GM12878 (cell line): Measurements from ENCODE around the gene ANKHD1. TPM values are rescaled to one million over a fixed set of nuclear protein-coding genes. Genes with fewer than 3 reads are reported as not detected.

Source experiments
- ATAC-seq: fragments of 200-7000 bp; cut with Tn5 transposase; 3 replicates; pipeline ENCODE4 v1.9.1; 2020; ENCODE audit warnings: mild to moderate bottlenecking, moderate library complexity
- BruUV-seq: library from RNA; stranded (reverse); fragments of 400-500 nt; replicated peaks from 2 replicates; lab custom pipeline; 2021; lab: Mats Ljungman, UMichigan
- CTCF ChIA-PET: fragments of 300-600 bp; sonication (Branson Sonifier 250); formaldehyde crosslinking; extraction: SDS; loops from one replicate; lab custom pipeline; 2021; ENCODE audit warnings: inconsistent platforms; lab: Yijun Ruan, JAX
- POLR2A ChIA-PET: fragments of 350-600 bp; formaldehyde crosslinking; extraction: SDS; loops from one replicate; lab custom pipeline; 2021; ENCODE audit warnings: inconsistent platforms; lab: Charles Lee
- RAD21 ChIA-PET: fragments of 300-600 bp; sonication (Branson Sonifier 250); formaldehyde crosslinking; loops from one replicate; lab custom pipeline; 2023; ENCODE audit warnings: antibody characterized with exemption; ENCODE audit not compliant: unreplicated experiment; lab: Charles Lee
- SMC1A ChIA-PET: fragments of 300-600 bp; sonication (Branson Sonifier 250); formaldehyde crosslinking; loops from one replicate; lab custom pipeline; 2023; ENCODE audit not compliant: unreplicated experiment, uncharacterized antibody; lab: Charles Lee
- DNase-seq: peaks from one replicate; pipeline ENCODE4 v3.0.0-alpha.2; 2011; ENCODE audit warnings: low read depth, low spot score
- FAIRE-seq: peaks from 3 replicates; lab custom pipeline; 2011; peaks lifted over from hg19 to GRCh38; lab: Jason Lieb, UNC
- H2AFZ ChIP-seq: 2 replicates; pipeline ENCODE4 v1.6.0; 2011; ENCODE audit warnings: low read depth, low read length, control low read depth; ENCODE audit not compliant: control insufficient read depth
- H3K27ac ChIP-seq: 2 replicates; pipeline ENCODE4 v1.5.1; 2011; ENCODE audit warnings: control low read depth; ENCODE audit not compliant: control insufficient read depth, insufficient read depth
- H3K27me3 ChIP-seq, 2 experiments: replicated peaks in 1 of 2; 2 replicates each; pipeline versions ENCODE4 v1.6.0 to v1.6.1; 2011; ENCODE audit warnings: low read length in 1 of 2; ENCODE audit not compliant: control insufficient read depth in 2 of 2, insufficient read depth in 2 of 2
- H3K36me3 ChIP-seq, 2 experiments: 2 replicates each; pipeline ENCODE4 v1.5.1; 2011; ENCODE audit warnings: low read length in 1 of 2; ENCODE audit not compliant: control insufficient read depth in 2 of 2, insufficient read depth in 2 of 2
- H3K4me1 ChIP-seq: 2 replicates; pipeline ENCODE4 v1.6.1; 2011; ENCODE audit warnings: mild to moderate bottlenecking, low read length, moderate library complexity, mixed read lengths; ENCODE audit not compliant: control insufficient read depth, insufficient read depth
- H3K4me2 ChIP-seq: 2 replicates; pipeline ENCODE4 v1.6.0; 2011; ENCODE audit warnings: control low read depth; ENCODE audit not compliant: control insufficient read depth, insufficient read depth
- H3K4me3 ChIP-seq: fragments of 200-600 bp; sonication (generic); 2 replicates; pipeline ENCODE4 v1.5.1; 2016
- H3K79me2 ChIP-seq: 2 replicates; pipeline ENCODE4 v1.6.0; 2011; ENCODE audit warnings: low read length; ENCODE audit not compliant: control insufficient read depth, insufficient read depth
- H3K9ac ChIP-seq: 2 replicates; pipeline ENCODE4 v1.8.0; 2011; ENCODE audit warnings: low read length, control low read depth, mixed read lengths; ENCODE audit not compliant: control insufficient read depth, insufficient read depth
- H3K9me3 ChIP-seq: replicated peaks from 3 replicates; pipeline ENCODE4 v1.5.1; 2011; ENCODE audit warnings: mild to moderate bottlenecking, low read length; ENCODE audit not compliant: control insufficient read depth, insufficient read depth
- H4K20me1 ChIP-seq: 2 replicates; pipeline ENCODE4 v1.6.0; 2011; ENCODE audit not compliant: control insufficient read depth, insufficient read depth
- CHD2 ChIP-seq: IDR thresholded peaks from 2 replicates; pipeline ENCODE4 v1.6.1; 2011; ENCODE audit warnings: low read depth, low read length, improper control_type of control experiment, borderline replicate concordance
- HCFC1 ChIP-seq: fragments of 150-350 bp; IDR thresholded peaks from 2 replicates; pipeline ENCODE4 v1.6.1; 2014; ENCODE audit warnings: low read length
- MXI1 ChIP-seq: fragments of 150-350 bp; IDR thresholded peaks from 2 replicates; pipeline ENCODE4 v1.6.1; 2011; ENCODE audit warnings: low read depth, mild to moderate bottlenecking, inconsistent platforms, low read length, improper control_type of control experiment
- SMAD5 ChIP-seq: IDR thresholded peaks from 2 replicates; pipeline ENCODE4 v1.6.1; 2016; ENCODE audit warnings: antibody characterized with exemption, low read depth
- SREBF1 ChIP-seq: IDR thresholded peaks from 2 replicates; pipeline ENCODE4 v1.6.1; 2012; ENCODE audit warnings: mild to moderate bottlenecking, low read length
- SUZ12 ChIP-seq: fragments of 200-600 bp; sonication (generic); IDR thresholded peaks from one replicate; pipeline ENCODE4 v1.6.1; 2018; ENCODE audit warnings: antibody characterized with exemption, mild to moderate bottlenecking; ENCODE audit not compliant: unreplicated experiment
- ZNF217 ChIP-seq: fragments of 450-650 bp; IDR thresholded peaks from 2 replicates; pipeline ENCODE4 v1.6.1; 2017; ENCODE audit warnings: antibody characterized with exemption, mild to moderate bottlenecking
- ZNF24 ChIP-seq: fragments of 450-650 bp; IDR thresholded peaks from 2 replicates; pipeline ENCODE4 v1.6.1; 2017; ENCODE audit warnings: antibody characterized with exemption, mild to moderate bottlenecking
- ZNF384 ChIP-seq: IDR thresholded peaks from 2 replicates; pipeline ENCODE4 v1.6.1; 2012; ENCODE audit warnings: low read depth, mild to moderate bottlenecking, low read length, improper control_type of control experiment, borderline replicate concordance
- WGBS: methylation state at CpG from one replicate; pipeline ENCODE4 v1.1.6; 2016; ENCODE audit warnings: low lambda C conversion rate; ENCODE audit not compliant: insufficient replicate concordance, insufficient coverage; ENCODE audit errors: missing lambda C conversion rate; 5-methylcytosine and 5-hydroxymethylcytosine counted together
- in situ Hi-C: fragments of 300-500 bp; cut with MboI; formaldehyde crosslinking; loops from 9 replicates; pipeline ENCODE4 v1.14.3; 2018; ENCODE audit warnings: mixed read lengths
- intact Hi-C: fragments of 100-400 bp; cut with micrococcal nuclease; formaldehyde crosslinking; loops from one replicate; pipeline ENCODE4 v1.14.2; 2022; ENCODE audit not compliant: unreplicated experiment
- polyA plus RNA-seq, 11 experiments: library from polyadenylated mRNA; depleted of rRNA in 4 of 11; unstranded in 6 of 11; stranded (reverse) in 5 of 11; fragments of >200 nt; fragmentation: Nextera tagmentation in 4 of 11; fragmentation: Illumina TruSeq in 1 of 11; extraction: Ambion mirVana in 4 of 11; extraction: Trizol in 1 of 11; gene quantifications; 1 replicate in 1 of 11; 2 replicates in 10 of 11; pipeline versions ENCODE4 v1.2.1 to v1.2.3, GENCODE V29; 2011 to 2016; ENCODE audit warnings: inconsistent platforms in 2 of 11, missing spikeins in 2 of 11, low read depth in 1 of 11
- total RNA-seq, 4 experiments: library from RNA; depleted of rRNA in 3 of 4; stranded (reverse); fragments of >200 nt in 3 of 4; fragmentation: Illumina TruSeq in 1 of 4; extraction: Trizol in 1 of 4; gene quantifications; 2 replicates each; pipeline versions ENCODE4 v1.2.1 to v1.2.3, GENCODE V29; 2013 to 2021
- TF ChIP-seq, protein P1 (sequence below): fragments of 450-650 bp; IDR thresholded peaks from 2 replicates; pipeline ENCODE4 v1.6.1; 2017; ENCODE audit warnings: antibody characterized with exemption, mild to moderate bottlenecking, moderate library complexity
- TF ChIP-seq, protein P2 (sequence below): IDR thresholded peaks from 2 replicates; pipeline ENCODE4 v1.6.1; 2011; ENCODE audit warnings: low read depth, low read length, improper control_type of control experiment, borderline replicate concordance

ANKHD1 gene
- total and polyA plus RNA-seq, 10 of the 15 experiments (the other 5 are each of a cell fraction or from before 2014, with no cell fraction given) = 31.6 to 96.8 (median 74.3) TPM

DNA sequence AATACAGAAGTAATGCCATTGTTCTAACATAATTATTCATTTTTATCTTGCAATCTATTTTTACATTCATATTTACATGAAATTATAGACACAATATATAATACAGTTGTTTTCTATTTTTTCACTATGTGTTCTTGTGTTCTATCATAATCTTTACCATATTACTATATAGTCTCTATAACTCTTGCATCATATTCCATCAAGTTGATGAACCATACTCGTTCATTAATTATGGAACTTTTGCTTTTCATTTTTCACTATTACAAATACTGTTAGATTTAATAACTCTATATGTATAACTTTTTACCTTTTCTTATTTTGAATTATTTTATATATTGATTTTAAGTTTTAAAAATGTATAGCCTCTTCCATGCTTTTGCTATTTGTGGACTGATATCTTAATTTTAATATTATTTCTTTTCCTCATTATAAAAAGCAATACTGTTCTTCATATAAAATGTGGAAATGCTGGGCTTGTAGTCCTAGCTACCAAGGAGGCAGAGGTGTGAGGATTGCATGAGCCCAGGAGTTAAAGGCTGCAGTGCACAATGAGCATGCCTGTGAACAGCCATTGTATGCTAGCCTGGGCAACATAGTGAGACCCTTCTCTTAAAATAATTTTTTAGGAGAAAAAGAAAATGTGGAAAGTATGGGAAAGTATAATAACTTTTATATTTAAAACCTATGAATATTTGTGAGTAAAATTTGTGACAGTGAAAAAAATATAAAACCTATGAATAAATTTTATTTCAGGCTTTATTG is 65.5 kb downstream of the ANKHD1 start:
- 98% methylated on average over 1 of the region's 1 CpG for WGBS
- DNase-seq = no peak
- CTCF ChIA-PET = no interaction called here
- Histone ChIP-seq H2AFZ (no peak overlapping the region), H3K27ac (no peak overlapping the region), H3K4me3 (no peak overlapping the region), H3K36me3 (peaks cover 4 to 5% of the 10 kb centered on the region in 2 experiments), H3K27me3 (no peaks in the 10 kb centered on the region), H3K9ac (no peak overlapping the region), H3K4me1 (no peaks in the 10 kb centered on the region), H3K9me3 (no peaks in the 10 kb centered on the region), H3K79me2 (no peaks in the 10 kb centered on the region), H3K4me2 (no peak overlapping the region), H4K20me1 (no peaks in the 10 kb centered on the region)
- RAD21 ChIA-PET = no interaction called here
- intact Hi-C loops (no loop called here), in situ Hi-C loops (no loop called here)
- TF ChIP-seq CHD2 (no peak), SREBF1 (no peak), MXI1 (no peak), HCFC1 (no peak), ZNF24 (no peak), SUZ12 (no peak), ZNF217 (no peak), SMAD5 (no peak), ZNF384 (no peak)
- TF ChIP-seq, protein P1, sequence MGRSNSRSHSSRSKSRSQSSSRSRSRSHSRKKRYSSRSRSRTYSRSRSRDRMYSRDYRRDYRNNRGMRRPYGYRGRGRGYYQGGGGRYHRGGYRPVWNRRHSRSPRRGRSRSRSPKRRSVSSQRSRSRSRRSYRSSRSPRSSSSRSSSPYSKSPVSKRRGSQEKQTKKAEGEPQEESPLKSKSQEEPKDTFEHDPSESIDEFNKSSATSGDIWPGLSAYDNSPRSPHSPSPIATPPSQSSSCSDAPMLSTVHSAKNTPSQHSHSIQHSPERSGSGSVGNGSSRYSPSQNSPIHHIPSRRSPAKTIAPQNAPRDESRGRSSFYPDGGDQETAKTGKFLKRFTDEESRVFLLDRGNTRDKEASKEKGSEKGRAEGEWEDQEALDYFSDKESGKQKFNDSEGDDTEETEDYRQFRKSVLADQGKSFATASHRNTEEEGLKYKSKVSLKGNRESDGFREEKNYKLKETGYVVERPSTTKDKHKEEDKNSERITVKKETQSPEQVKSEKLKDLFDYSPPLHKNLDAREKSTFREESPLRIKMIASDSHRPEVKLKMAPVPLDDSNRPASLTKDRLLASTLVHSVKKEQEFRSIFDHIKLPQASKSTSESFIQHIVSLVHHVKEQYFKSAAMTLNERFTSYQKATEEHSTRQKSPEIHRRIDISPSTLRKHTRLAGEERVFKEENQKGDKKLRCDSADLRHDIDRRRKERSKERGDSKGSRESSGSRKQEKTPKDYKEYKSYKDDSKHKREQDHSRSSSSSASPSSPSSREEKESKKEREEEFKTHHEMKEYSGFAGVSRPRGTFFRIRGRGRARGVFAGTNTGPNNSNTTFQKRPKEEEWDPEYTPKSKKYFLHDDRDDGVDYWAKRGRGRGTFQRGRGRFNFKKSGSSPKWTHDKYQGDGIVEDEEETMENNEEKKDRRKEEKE = no peak
- TF ChIP-seq, protein P2, sequence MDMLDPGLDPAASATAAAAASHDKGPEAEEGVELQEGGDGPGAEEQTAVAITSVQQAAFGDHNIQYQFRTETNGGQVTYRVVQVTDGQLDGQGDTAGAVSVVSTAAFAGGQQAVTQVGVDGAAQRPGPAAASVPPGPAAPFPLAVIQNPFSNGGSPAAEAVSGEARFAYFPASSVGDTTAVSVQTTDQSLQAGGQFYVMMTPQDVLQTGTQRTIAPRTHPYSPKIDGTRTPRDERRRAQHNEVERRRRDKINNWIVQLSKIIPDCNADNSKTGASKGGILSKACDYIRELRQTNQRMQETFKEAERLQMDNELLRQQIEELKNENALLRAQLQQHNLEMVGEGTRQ = no peak
- POLR2A ChIA-PET = interaction anchor here (0.7 kb wide), 1 partner anchor 66 kb away, joined by 3 read pairs; no protein-coding TSS in a partner anchor
- FAIRE-seq = no peak
- SMC1A ChIA-PET = interaction anchor here (1.0 kb wide), 1 partner anchor 66 kb away, joined by 3 read pairs; no protein-coding TSS in a partner anchor
- no TSS peak for BruUV-seq
- no peak for ATAC-seq
